ENCODE data around the gene ERC2.

Gene ERC2

DNA sequence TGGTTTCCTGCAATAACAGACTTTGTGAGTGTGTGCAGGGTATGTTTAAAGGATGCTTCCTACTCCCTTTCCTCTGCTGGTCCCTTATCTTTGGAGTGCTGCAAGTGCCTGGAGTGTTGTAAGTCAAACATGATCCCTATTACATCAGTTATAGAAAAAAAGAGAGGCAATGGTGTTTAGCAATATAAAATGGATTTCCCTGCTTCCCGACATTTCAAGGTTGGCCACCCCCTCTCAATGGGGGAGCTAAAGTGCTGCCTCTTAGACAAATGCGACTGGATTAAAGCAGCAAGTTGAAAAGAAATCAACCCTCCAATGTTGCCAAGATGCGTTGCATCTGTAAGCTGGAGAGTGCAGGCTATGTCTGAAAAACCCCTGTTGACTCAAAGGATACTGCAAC is 778.1 kb downstream of the ERC2 start (continued):
- TF ChIP-seq, protein P1, sequence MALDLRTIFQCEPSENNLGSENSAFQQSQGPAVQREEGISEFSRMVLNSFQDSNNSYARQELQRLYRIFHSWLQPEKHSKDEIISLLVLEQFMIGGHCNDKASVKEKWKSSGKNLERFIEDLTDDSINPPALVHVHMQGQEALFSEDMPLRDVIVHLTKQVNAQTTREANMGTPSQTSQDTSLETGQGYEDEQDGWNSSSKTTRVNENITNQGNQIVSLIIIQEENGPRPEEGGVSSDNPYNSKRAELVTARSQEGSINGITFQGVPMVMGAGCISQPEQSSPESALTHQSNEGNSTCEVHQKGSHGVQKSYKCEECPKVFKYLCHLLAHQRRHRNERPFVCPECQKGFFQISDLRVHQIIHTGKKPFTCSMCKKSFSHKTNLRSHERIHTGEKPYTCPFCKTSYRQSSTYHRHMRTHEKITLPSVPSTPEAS (tag by site-specific recombination; IDR thresholded peaks at IDR 0.05), result no peak
- TF ChIP-seq, protein P2, sequence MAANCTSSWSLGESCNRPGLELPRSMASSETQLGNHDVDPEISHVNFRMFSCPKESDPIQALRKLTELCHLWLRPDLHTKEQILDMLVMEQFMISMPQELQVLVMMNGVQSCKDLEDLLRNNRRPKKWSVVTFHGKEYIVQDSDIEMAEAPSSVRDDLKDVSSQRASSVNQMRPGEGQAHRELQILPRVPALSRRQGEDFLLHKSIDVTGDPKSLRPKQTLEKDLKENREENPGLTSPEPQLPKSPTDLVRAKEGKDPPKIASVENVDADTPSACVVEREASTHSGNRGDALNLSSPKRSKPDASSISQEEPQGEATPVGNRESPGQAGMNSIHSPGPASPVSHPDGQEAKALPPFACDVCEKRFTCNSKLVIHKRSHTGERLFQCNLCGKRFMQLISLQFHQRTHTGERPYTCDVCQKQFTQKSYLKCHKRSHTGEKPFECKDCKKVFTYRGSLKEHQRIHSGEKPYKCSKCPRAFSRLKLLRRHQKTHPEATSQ (tag by site-specific recombination; IDR thresholded peaks at IDR 0.05), result no peak
- TF ChIP-seq ZNF76 (tag by site-specific recombination; IDR thresholded peaks at IDR 0.05; ENCODE audit: borderline replicate concordance, low read depth) (no peak), YY1 (tag by site-specific recombination; IDR thresholded peaks at IDR 0.05) (no peak), ZNF274 (IDR thresholded peaks at IDR 0.05; ENCODE audit: low read length) (no peak), ZNF274 (tag by site-specific recombination; IDR thresholded peaks at IDR 0.05; ENCODE audit: borderline replicate concordance) (no peak), ZNF292 (tag by site-specific recombination; IDR thresholded peaks at IDR 0.05; ENCODE audit: borderline replicate concordance, low read depth) (no peak), ZFP41 (tag by site-specific recombination; IDR thresholded peaks at IDR 0.05; ENCODE audit: borderline replicate concordance) (no peak), ZNF555 (tag by site-specific recombination; conservative IDR thresholded peaks at IDR 0.05) (no peak), ZBTB48 (tag by site-specific recombination; IDR thresholded peaks at IDR 0.05) (peak; percentile 68), ZNF621 (tag by site-specific recombination; IDR thresholded peaks at IDR 0.05) (no peak), ZNF146 (tag by site-specific recombination; IDR thresholded peaks at IDR 0.05) (no peak), KLF8 (tag by site-specific recombination; IDR thresholded peaks at IDR 0.05) (no peak), GLI2 (tag by site-specific recombination; IDR thresholded peaks at IDR 0.05; ENCODE audit: borderline replicate concordance, low read depth) (no peak), ZNF558 (tag by site-specific recombination; IDR thresholded peaks at IDR 0.05) (no peak), ZNF341 (tag by site-specific recombination; IDR thresholded peaks at IDR 0.05; ENCODE audit: low read depth) (no peak), ZNF529 (tag by site-specific recombination; IDR thresholded peaks at IDR 0.05; ENCODE audit: insufficient replicate concordance) (no peak)
- TF ChIP-seq, protein P3, sequence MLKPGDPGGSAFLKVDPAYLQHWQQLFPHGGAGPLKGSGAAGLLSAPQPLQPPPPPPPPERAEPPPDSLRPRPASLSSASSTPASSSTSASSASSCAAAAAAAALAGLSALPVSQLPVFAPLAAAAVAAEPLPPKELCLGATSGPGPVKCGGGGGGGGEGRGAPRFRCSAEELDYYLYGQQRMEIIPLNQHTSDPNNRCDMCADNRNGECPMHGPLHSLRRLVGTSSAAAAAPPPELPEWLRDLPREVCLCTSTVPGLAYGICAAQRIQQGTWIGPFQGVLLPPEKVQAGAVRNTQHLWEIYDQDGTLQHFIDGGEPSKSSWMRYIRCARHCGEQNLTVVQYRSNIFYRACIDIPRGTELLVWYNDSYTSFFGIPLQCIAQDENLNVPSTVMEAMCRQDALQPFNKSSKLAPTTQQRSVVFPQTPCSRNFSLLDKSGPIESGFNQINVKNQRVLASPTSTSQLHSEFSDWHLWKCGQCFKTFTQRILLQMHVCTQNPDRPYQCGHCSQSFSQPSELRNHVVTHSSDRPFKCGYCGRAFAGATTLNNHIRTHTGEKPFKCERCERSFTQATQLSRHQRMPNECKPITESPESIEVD (tag by site-specific recombination; IDR thresholded peaks at IDR 0.05), result peak; percentile 38
- TF ChIP-seq, protein P4, sequence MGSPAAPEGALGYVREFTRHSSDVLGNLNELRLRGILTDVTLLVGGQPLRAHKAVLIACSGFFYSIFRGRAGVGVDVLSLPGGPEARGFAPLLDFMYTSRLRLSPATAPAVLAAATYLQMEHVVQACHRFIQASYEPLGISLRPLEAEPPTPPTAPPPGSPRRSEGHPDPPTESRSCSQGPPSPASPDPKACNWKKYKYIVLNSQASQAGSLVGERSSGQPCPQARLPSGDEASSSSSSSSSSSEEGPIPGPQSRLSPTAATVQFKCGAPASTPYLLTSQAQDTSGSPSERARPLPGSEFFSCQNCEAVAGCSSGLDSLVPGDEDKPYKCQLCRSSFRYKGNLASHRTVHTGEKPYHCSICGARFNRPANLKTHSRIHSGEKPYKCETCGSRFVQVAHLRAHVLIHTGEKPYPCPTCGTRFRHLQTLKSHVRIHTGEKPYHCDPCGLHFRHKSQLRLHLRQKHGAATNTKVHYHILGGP (tag by site-specific recombination; IDR thresholded peaks at IDR 0.05), result no peak
- TF ChIP-seq, protein P5, sequence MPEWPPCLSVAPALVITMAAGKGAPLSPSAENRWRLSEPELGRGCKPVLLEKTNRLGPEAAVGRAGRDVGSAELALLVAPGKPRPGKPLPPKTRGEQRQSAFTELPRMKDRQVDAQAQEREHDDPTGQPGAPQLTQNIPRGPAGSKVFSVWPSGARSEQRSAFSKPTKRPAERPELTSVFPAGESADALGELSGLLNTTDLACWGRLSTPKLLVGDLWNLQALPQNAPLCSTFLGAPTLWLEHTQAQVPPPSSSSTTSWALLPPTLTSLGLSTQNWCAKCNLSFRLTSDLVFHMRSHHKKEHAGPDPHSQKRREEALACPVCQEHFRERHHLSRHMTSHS (tag by site-specific recombination; IDR thresholded peaks at IDR 0.05), result no peak
- TF ChIP-seq, protein P6, sequence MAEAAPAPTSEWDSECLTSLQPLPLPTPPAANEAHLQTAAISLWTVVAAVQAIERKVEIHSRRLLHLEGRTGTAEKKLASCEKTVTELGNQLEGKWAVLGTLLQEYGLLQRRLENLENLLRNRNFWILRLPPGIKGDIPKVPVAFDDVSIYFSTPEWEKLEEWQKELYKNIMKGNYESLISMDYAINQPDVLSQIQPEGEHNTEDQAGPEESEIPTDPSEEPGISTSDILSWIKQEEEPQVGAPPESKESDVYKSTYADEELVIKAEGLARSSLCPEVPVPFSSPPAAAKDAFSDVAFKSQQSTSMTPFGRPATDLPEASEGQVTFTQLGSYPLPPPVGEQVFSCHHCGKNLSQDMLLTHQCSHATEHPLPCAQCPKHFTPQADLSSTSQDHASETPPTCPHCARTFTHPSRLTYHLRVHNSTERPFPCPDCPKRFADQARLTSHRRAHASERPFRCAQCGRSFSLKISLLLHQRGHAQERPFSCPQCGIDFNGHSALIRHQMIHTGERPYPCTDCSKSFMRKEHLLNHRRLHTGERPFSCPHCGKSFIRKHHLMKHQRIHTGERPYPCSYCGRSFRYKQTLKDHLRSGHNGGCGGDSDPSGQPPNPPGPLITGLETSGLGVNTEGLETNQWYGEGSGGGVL (tag by site-specific recombination; IDR thresholded peaks at IDR 0.05), result peak; percentile 19; the same call in 1 of the 2 replicates
- TF ChIP-seq, protein P7, sequence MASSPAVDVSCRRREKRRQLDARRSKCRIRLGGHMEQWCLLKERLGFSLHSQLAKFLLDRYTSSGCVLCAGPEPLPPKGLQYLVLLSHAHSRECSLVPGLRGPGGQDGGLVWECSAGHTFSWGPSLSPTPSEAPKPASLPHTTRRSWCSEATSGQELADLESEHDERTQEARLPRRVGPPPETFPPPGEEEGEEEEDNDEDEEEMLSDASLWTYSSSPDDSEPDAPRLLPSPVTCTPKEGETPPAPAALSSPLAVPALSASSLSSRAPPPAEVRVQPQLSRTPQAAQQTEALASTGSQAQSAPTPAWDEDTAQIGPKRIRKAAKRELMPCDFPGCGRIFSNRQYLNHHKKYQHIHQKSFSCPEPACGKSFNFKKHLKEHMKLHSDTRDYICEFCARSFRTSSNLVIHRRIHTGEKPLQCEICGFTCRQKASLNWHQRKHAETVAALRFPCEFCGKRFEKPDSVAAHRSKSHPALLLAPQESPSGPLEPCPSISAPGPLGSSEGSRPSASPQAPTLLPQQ (tag by site-specific recombination; IDR thresholded peaks at IDR 0.05), result peak; percentile 33; the same call in 1 of the 2 replicates
- TF ChIP-seq, protein P8, sequence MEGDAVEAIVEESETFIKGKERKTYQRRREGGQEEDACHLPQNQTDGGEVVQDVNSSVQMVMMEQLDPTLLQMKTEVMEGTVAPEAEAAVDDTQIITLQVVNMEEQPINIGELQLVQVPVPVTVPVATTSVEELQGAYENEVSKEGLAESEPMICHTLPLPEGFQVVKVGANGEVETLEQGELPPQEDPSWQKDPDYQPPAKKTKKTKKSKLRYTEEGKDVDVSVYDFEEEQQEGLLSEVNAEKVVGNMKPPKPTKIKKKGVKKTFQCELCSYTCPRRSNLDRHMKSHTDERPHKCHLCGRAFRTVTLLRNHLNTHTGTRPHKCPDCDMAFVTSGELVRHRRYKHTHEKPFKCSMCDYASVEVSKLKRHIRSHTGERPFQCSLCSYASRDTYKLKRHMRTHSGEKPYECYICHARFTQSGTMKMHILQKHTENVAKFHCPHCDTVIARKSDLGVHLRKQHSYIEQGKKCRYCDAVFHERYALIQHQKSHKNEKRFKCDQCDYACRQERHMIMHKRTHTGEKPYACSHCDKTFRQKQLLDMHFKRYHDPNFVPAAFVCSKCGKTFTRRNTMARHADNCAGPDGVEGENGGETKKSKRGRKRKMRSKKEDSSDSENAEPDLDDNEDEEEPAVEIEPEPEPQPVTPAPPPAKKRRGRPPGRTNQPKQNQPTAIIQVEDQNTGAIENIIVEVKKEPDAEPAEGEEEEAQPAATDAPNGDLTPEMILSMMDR (tag by site-specific recombination; IDR thresholded peaks at IDR 0.05), result no peak
- TF ChIP-seq, protein P9, sequence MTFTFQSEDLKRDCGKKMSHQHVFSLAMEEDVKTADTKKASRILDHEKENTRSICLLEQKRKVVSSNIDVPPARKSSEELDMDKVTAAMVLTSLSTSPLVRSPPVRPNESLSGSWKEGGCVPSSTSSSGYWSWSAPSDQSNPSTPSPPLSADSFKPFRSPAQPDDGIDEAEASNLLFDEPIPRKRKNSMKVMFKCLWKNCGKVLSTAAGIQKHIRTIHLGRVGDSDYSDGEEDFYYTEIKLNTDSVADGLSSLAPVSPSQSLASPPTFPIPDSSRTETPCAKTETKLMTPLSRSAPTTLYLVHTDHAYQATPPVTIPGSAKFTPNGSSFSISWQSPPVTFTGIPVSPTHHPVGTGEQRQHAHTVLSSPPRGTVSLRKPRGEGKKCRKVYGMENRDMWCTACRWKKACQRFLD (tag by site-specific recombination; IDR thresholded peaks at IDR 0.05), result no peak

Measured in HEK293 (cell line).